Bone marrow (tissue), 2 donors: ENCODE results near the gene FIGNL1.

Source experiments
- DNase-seq, 2 donors: peaks; one replicate each; lab custom pipeline; 2025; lab: John Stamatoyannopoulos, UW

Gene FIGNL1

DNA sequence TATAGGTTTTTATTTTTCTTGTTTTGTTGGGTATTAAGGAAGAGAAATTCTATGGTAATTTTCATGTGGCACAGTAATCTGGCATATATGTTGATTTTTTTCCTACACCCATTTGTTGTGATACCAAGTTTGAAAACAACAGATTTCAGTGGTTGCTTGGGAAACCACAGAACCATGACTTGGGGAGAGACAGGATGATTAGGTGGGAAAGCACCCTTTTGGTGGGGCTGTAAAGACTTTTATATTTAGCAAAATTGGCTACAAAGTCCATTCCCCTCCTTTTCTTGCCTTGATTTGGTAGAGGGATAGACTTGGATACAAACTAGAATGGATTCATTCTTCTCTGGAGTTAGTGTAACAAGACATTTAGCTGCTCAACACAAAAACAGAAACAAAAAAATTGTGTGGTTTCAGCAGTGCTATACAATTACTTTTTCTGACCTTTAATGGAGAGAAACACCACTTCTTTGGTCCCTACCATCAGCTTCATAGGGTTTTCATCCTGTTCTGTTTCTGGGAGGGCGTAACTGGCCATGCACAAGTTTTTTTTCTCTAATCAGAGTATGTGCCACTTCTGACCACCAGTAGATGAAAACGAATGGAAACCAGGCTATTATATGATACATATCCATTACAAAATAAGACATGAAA, 52.7 kb downstream of the FIGNL1 start:
- DNase-seq = no peak

DNA sequence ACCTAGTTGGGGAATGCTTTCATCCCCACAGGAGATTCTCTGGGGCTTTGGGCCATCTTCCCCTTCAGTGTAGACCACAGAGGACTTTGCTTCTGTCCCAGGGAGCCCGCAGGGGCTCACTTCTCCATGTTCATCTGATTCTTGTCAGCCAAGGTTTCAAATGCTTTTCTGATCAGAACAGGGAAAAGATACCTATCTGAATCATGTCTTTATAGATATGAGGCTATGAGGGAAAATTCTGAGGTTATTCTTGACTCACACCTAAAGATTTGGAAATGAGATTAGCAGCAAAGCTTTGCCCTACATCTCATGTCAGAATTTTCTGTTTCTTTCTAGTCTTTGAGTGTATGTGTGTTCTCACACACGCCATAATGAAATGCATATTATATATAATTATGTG, 53.3 kb downstream of the FIGNL1 start:
- DNase-seq = no peak

DNA sequence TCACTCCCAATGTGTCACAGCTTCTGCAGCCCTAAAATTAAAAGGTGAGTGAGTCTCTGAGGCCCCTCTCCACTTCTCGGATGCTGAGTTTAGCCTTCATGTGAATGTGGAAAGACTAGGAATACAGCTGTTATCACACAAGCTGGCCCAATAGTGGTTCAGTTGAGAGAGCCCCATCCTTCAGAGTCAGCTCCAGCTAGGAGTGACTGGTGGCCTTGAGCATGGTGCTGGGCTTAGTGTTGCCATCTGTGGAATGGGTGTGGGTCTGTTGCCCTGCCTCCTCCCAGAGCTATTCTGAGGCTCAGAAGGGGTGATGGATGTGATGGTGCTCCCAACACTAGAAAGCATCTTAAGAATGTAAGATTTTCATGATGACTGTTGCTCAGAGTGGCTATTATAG, 55.8 kb downstream of the FIGNL1 start:
- DNase-seq = no peak
